HG02981 (cell line): ENCODE measurements around the gene FNDC3B.
"Not testable (repeated sequence)": the region's sequence is repeated elsewhere in the genome, so short reads cannot be mapped to it uniquely, and the experiment has no call there.

Experiments used
- ATAC-seq: cut with Tn5 transposase; IDR thresholded peaks from one replicate; pipeline ENCODE4 v1.9.1; 2021; ENCODE audit warnings: mild to moderate bottlenecking, moderate library complexity; ENCODE audit not compliant: unreplicated experiment

The FNDC3B gene

DNA sequence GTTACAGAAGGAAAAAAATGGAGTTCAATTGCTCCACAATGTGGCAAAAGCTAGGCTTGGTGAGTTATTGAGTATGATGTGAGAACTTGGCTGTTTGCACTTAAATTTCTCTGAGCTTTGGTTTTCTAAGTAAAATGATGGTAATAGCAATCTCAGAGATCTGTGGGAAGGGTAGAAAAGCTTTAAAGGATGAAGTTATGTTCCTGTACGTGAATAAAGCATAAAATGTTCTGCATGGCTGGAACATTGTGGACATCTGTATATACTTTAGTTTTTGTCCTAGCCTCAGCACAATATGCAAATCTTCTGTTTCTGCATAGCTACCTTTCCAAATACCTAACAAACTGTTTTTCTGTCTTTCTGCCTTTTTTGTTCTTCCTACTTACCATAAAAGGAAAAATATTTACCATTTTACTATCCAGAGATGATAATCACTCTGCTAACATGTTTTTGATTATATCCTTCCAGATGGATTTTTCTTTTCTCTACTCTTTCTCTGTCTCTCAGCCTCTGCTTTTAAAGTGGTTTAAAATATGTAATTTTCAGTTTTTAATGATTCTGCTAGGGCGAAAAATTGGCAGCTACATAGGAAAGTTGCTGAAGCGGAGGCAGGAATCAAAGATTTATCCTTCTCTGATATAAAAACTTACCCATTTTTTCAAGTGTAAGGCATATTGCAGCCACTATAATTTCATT is 188.1 kb downstream of the FNDC3B start:
- no peak for ATAC-seq

DNA sequence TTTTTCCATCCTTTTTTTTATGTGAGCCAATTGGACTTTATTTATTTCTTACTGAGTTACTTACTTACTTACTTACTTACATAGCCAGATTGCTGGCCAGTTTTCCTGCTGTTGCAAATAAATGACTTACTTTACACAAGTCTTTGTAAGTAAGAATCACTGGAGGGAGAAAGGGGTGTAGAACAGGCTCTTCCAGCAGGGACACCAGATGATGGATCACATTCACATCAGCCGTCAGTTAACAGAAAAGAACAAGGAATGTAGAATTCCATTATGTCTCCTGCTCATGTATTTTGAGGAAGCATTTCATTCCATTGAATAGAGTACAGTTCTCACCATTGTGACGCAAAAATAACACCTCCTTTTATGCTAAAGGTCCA is 188.6 kb downstream of the FNDC3B start:
- ATAC-seq = no peak

DNA sequence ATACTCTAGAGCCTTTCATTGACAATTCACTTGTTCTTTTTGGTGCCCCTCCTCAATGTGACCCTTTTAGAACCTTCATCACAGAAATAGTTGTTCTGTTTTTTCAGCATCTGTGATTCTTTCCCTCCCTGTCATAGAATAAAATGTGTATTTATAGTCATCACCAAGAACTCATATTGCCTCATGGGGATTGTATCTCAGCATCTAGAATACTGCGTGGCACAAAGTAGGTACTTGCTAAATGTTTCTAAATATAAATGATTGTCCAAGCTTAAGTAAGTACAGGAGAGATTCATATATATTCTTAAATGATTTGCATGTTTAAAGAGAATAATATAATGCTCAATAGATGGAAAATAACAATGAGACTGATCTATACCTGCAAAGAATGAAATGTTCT is 190.1 kb downstream of the FNDC3B start:
- no peak for ATAC-seq

- ATAC-seq = no peak
Measured at GRCh38 chr3:172231318-172231901, 192.0 kb downstream of the FNDC3B start.

DNA sequence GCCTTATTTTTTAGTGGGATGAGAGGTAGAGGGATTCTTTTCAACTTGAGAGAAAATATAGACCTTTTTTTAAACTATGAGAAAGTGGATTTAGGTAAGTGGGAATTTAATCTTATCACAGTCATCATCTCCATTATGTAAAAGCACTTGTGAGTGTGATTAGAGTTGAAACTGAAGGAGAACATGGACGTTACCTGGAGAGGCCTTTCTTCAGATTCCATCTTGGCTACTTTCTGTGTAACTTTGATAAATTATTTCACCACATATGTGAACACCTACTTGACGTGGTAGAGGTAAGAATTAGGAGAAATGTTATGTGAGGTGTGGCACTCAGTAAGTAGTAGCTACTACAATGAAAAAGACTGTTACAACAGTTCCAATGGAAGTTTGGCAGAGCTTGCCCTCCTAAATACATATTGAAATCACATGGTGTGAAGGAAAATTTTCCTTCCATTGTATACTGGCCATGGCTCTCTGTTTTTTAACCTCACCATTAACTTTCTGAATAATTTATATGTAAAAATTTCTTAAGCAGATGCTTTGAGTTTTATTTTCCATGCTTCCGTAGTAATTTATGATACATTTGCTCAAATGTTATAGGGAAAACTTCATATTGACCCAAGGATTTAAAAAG is 193.3 kb downstream of the FNDC3B start:
- ATAC-seq = no peak

DNA sequence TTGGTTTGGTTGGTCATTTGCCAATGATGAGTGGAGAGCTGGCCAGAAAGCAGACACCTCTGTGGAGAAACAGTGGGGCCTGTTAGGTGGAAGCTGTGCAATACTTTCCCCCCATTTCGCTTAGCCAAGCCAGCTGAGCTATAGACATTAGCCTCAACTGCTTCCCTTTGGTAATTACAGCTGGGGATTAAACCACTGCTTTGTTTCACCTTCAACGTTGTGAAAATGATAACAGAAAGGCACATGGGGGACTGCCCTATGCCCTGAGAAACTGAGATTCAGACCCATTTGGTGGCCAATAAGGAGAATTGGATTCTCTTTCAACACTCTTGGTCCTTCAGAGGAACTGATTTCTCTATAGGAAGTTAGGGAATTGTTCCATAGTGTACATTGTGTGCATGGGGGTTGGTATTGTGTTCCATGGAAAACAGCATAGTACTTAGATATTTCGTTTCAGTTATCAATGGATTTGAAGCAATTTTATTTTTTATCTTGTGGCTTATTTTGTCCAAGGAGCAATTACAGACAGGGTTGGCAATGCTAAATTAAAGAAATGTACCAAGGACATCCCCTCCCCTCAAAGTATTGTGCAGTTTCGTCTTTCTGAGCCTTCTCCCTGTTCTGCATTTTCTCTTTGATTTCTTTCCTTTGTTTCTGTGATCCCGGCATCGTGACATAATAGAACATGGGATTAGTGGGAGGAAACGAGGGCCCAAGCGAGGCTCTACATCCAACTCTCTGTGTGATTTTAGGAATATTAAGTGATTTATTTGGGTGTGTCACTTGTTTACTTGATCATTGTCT is 194.3 kb downstream of the FNDC3B start:
- no peak for ATAC-seq

DNA sequence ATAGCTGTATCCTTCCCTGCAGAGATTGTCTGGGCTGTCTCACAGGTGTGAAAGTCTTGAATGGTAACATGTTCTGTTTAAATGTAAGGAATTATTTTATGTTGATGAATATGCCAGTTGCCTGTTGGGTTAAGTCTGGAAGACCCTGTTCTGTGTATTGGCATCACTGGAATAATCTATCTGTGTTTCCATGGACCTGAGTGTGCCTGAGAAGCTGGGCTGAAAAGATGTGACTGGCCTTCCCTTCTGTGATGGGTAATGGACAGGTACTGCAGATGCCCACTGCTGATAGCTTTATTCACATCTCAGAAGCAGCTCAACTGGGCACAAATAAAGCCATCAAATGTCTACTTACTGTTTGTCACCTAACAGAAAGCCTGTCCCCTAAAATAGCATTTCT is 196.3 kb downstream of the FNDC3B start:
- ATAC-seq = no peak

- no peak for ATAC-seq
Measured at GRCh38 chr3:172236771-172237742, 197.7 kb downstream of the FNDC3B start.

DNA sequence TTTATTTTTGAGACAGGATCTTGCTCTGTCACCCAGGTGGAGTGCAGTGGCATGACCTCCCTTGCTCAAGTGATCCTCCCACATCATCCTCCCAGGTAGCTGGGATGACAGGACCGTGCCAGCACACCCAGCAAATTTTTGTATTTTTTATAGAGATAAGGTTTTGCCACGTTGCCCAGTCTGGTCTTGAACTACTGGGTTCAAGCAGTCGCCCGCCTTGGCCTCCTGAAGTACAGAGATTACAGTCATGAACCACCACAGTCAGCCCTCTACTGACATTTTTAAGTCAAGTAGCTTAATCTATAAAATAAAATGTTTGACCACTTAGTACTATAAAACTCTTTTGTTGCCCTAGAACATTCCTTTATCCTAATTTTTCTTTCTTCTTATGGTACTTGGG is 198.8 kb downstream of the FNDC3B start:
- no peak for ATAC-seq

- ATAC-seq = no peak
Measured at GRCh38 chr3:172239218-172239790, 199.9 kb downstream of the FNDC3B start.

- no peak for ATAC-seq
Measured at GRCh38 chr3:172241405-172241804, 202.0 kb downstream of the FNDC3B start.

DNA sequence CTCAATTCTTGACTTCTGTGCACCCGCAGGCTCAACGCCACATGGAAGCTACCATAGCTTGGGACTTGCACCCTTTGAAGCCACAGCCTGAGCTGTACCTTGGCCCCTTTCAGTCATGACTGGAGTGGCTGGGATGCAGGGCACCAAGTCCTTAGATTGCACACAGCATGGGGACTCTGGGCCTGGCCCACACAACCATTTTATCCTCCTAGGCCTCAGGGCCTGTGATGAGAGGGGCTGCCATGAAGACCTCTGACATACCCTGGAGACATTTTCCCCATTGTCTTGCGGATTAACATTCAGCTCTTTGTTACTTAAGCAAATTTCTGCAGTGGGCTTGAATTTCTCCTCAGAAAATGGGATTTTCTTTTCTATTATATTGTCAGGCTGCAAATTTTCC is 203.1 kb downstream of the FNDC3B start:
- ATAC-seq = not testable (repeated sequence)

- not testable (repeated sequence) for ATAC-seq
Measured at GRCh38 chr3:172243376-172243775, 204.0 kb downstream of the FNDC3B start.

DNA sequence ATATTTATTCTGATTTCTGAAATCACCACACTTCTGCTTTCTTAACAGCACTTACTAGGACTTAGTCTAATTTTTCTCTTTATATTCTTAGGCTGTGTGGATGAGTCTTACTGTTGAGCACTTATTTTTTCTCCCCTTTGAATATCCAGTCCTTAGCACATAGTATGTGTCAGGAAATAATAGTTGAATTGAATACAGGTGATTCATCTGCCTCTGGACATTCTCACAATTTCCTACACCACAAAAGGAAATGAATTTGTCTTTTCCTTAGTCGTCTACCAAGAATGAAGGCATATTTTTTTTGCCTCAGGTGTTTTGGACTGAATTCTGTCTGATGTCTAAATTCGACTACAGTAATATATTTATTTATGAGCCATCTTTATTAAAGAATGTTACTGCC is 204.6 kb downstream of the FNDC3B start:
- ATAC-seq = no peak

- no peak for ATAC-seq
Measured at GRCh38 chr3:172245241-172245640, 205.9 kb downstream of the FNDC3B start.

DNA sequence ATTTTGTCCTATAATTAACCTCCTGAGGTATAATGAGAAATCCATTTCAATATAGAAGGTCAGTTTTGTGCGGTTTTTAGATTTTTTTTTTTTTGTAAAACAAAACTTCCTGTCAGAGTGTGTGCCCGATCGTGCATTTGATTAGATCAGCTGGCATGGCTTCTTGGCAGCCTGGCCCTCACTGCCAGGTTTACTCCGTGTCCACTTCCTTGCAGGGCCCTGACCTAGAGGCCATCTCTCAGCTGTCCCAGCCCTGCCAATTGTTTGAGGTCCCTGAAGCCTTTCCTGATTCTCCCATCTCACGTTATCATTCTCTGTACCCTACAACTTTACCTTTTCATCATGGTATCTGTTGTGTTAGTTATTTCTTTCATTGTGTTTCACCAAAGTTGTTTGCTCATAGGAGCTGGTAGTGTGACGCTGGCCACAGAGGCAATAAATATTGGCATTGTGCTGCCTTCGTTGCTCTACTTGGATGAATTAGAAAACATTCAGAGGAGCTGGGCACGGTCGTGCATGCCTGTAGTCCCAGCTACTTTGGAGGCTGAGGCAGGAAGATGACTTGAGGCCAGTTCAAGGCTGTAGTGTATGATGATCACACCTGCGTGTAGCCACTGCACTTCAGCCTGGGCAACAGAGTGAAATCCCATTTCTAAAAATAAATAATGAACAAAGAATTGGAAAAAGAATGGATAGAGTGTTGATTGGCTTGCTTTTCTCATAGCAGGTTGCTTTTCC is 206.9 kb downstream of the FNDC3B start:
- ATAC-seq = no peak

DNA sequence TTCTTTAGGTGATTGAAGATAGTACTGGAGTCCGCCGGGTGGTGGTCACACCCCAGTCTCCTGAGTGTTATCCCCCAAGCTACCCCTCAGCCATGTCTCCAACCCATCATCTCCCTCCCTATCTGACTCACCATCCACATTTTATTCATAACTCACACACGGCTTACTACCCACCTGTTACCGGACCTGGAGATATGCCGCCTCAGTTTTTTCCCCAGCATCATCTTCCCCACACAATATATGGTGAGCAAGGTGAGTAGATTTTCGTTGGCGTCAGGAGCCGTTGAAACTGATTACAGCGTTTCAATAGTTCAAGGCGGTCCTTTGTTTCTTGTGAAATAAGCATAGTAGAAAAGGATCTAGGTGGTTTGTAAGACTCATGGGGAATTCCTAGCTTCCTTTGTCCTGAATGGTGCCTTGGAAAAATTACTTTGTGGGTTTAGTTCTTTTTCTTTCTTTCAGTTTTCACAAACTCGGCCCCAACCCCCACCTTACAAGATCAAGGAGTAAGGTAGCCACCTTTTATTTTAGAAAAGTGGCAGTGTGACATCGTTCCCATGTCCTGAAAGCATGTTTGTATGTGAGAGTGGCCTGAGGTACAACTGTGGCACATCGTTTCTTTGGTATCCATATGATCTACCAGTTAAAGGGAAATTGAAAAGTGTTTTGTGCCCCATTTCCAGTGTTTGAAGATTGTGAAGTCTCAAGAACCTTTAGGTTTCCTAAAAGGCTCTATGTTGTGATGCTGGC is 208.3 kb downstream of the FNDC3B start:
- ATAC-seq = no peak

- ATAC-seq = no peak
Measured at GRCh38 chr3:172249039-172249438, 209.7 kb downstream of the FNDC3B start.

DNA sequence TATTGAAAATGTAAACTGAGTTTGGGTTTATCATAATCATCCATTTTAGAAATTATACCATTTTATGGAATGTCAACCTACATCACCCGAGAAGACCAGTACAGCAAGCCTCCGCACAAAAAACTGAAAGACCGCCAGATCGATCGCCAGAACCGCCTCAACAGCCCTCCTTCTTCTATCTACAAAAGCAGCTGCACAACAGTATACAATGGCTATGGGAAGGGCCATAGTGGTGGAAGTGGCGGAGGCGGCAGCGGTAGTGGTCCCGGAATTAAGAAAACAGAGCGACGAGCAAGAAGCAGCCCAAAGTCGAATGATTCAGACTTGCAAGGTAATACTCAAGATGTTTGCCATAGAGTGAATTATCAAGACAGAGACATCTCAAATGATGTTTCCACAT is 211.8 kb downstream of the FNDC3B start:
- no peak for ATAC-seq
